SU-DHL-6 (cell line): ENCODE results near the gene PHLDB1.

Experiments
- H2AFZ ChIP-seq: fragments of 200-600 bp; sonication (generic); 2 replicates; pipeline ENCODE4 v1.6.1; 2014; ENCODE audit warnings: low read depth, mild to moderate bottlenecking, moderate library complexity, mixed read lengths, antibody characterized with exemption, low read length; ENCODE audit not compliant: severe bottlenecking
- H3F3A ChIP-seq: fragments of 200-600 bp; shearing (Covaris generic); 2 replicates; pipeline ENCODE4 v1.6.0; 2016; ENCODE audit warnings: antibody characterized with exemption, mild to moderate bottlenecking; ENCODE audit not compliant: insufficient read depth
- H3K27ac ChIP-seq: fragments of 200-600 bp; sonication (generic); 2 replicates; pipeline ENCODE4 v1.5.1; 2016; ENCODE audit warnings: low read depth, mild to moderate bottlenecking, low read length, moderate library complexity, mixed read lengths
- H3K27me3 ChIP-seq: fragments of 200-600 bp; sonication (generic), shearing (Covaris generic); 2 replicates; pipeline ENCODE4 v1.6.0; 2014; ENCODE audit warnings: mild to moderate bottlenecking, low read length
- H3K36me3 ChIP-seq: fragments of 200-600 bp; sonication (generic); 2 replicates; pipeline ENCODE4 v1.6.1; 2014; ENCODE audit warnings: mild to moderate bottlenecking, low read length, mixed read lengths
- H3K4me2 ChIP-seq: fragments of 300-600, 200-600 bp; shearing (Covaris generic), sonication (generic); 2 replicates; pipeline ENCODE4 v1.6.0; 2014; ENCODE audit warnings: low read length, low read depth, mild to moderate bottlenecking; ENCODE audit not compliant: poor library complexity, severe bottlenecking
- H3K4me3 ChIP-seq: fragments of 200-600 bp; sonication (generic); 2 replicates; pipeline ENCODE4 v1.5.1; 2014; ENCODE audit warnings: antibody characterized with exemption, low read length, mild to moderate bottlenecking, mixed read lengths; ENCODE audit not compliant: insufficient read depth, poor library complexity, severe bottlenecking
- H3K79me2 ChIP-seq: fragments of 200-600 bp; sonication (generic); 2 replicates; pipeline ENCODE4 v1.6.1; 2014; ENCODE audit warnings: mild to moderate bottlenecking, low read length, moderate library complexity; ENCODE audit not compliant: insufficient read depth
- H3K9ac ChIP-seq: fragments of 200-600 bp; sonication (generic); 2 replicates; pipeline ENCODE4 v1.7.0; 2014; ENCODE audit warnings: mild to moderate bottlenecking, low read length
- H3K9me2 ChIP-seq: fragments of 200-600 bp; sonication (generic); replicated peaks from 2 replicates; pipeline ENCODE4 v1.6.1; 2014; ENCODE audit warnings: low read length; ENCODE audit not compliant: insufficient read depth
- H3K9me3 ChIP-seq: fragments of 200-600 bp; sonication (generic); 2 replicates; pipeline ENCODE4 v1.6.1; 2014; ENCODE audit warnings: low read length, mixed read lengths; ENCODE audit not compliant: insufficient read depth
- H4K20me1 ChIP-seq: fragments of 200-600 bp; sonication (generic); 2 replicates; pipeline ENCODE4 v1.6.1; 2014; ENCODE audit warnings: low read depth, mild to moderate bottlenecking, antibody characterized with exemption, low read length, moderate library complexity, mixed read lengths
- CTCF ChIP-seq: fragments of 200-600 bp; sonication (generic); IDR thresholded peaks from one replicate; pipeline ENCODE4 v1.5.1; 2017; ENCODE audit warnings: antibody characterized with exemption, mild to moderate bottlenecking, low read length, moderate library complexity; ENCODE audit not compliant: insufficient read depth, poor library complexity, severe bottlenecking
- EZH2phosphoT487 ChIP-seq: fragments of 200-600 bp; sonication (generic), shearing (Covaris generic); conservative IDR thresholded peaks from 2 replicates; pipeline ENCODE4 v1.6.1; 2018; ENCODE audit warnings: mild to moderate bottlenecking, antibody characterized with exemption, low read length, moderate library complexity, mixed read lengths

The PHLDB1 gene

DNA sequence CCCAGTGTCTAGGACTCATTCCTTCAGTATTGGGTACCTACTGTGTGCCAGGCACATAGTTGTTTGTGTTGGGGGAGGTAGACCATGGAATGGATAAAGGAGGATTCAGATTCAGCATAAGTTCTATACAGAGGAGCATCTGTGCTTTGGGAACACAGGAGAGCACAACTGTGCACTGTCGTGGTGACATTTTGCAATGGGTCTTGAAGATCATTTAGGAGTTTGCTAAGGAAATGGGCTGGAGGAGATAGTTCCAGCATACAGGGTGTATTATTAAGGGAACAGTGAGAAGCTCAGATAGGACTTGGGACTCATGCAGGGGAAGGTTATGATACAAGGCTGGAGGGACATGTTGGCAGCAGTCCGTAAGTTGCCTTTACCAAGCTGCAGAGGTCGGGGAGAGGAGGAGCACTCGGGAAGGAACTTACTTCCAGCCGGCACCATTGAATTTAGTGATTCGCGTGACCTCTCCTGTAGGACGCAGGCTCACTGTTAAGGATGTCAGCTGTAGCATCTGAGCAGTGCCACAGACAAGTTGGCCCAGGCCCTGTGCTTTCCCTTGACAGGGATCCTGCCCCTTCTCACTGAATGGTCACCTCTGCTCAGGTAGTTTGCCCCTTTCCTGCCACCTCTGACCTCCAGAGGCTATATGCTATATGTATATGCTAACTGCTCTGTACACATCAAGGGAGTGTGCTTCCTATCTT lies 46.4 kb downstream of the PHLDB1 start:
- no peak for TF ChIP-seq EZH2phosphoT487
- no peak for TF ChIP-seq CTCF
- Histone ChIP-seq H3K79me2 (no peaks in the 10 kb centered on the region), H3K27me3 (no peaks in the 10 kb centered on the region), H3K9me3 (no peaks in the 10 kb centered on the region), H3K9ac (no peak overlapping the region), H3K27ac (no peak overlapping the region), H3K9me2 (no peaks in the 10 kb centered on the region), H3F3A (no peaks in the 10 kb centered on the region), H4K20me1 (no peaks in the 10 kb centered on the region), H2AFZ (no peak overlapping the region), H3K36me3 (no peaks in the 10 kb centered on the region), H3K4me3 (no peak overlapping the region), H3K4me2 (no peak overlapping the region)

- H3K4me2 ChIP-seq = no peak overlapping the region
- no peak overlapping the region for H2AFZ ChIP-seq
- no peak overlapping the region for H3K27ac ChIP-seq
- no peaks in the 10 kb centered on the region for H3F3A ChIP-seq
- TF ChIP-seq CTCF (no peak), EZH2phosphoT487 (no peak)
- H3K9ac ChIP-seq = no peak overlapping the region
- no peaks in the 10 kb centered on the region for H3K9me2 ChIP-seq
- H3K36me3 ChIP-seq = no peaks in the 10 kb centered on the region
- no peak overlapping the region for H3K4me3 ChIP-seq
- no peaks in the 10 kb centered on the region for H4K20me1 ChIP-seq
- H3K27me3 ChIP-seq = no peaks in the 10 kb centered on the region
- H3K9me3 ChIP-seq = no peaks in the 10 kb centered on the region
- no peaks in the 10 kb centered on the region for H3K79me2 ChIP-seq
These were observed 48.2 kb downstream of the PHLDB1 start for GRCh38 chr11:118655486-118656190.

DNA sequence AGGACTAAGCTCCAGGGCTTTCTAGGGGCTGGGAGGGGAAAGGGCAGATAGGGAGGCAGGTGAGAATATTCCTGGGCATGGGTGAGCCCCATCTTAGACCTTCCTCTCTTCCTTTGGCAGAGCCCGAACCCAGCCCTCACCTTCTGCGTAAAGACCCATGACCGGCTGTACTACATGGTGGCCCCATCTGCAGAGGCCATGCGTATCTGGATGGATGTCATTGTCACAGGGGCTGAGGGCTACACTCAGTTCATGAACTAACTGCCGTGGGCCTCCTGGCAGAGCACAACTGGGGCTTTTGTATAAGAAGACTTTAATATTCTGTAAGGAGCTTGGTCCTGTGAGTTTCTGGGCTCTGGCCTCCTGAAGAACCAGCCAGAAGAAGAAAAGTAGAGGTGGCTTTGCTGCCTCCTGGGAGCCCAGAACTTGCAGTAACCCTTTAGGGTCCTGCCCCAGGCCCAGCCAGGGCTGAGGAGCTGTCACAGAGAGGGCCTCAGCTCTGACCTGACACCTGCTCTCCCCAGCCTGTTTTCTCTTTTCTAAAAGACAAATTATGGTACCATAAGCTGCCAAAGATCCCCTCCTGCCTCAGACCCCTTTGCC lies 49.2 kb downstream of the PHLDB1 start:
- Histone ChIP-seq H3K9ac (no peak overlapping the region), H3K27me3 (no peaks in the 10 kb centered on the region), H3K36me3 (no peaks in the 10 kb centered on the region), H4K20me1 (no peaks in the 10 kb centered on the region), H3K9me3 (no peaks in the 10 kb centered on the region), H3F3A (no peaks in the 10 kb centered on the region), H3K79me2 (no peaks in the 10 kb centered on the region), H3K27ac (no peak overlapping the region), H3K4me2 (no peak overlapping the region), H2AFZ (no peak overlapping the region), H3K4me3 (no peak overlapping the region), H3K9me2 (no peaks in the 10 kb centered on the region)
- TF ChIP-seq EZH2phosphoT487 (no peak), CTCF (no peak)
